SK-N-SH (cell line): ENCODE measurements around the gene GALNT18. TPM values are rescaled to one million over a fixed set of nuclear protein-coding genes. Genes with fewer than 3 reads are reported as not detected.

Source experiments
- CTCF ChIA-PET: fragments of 300-600, 350-600 bp; formaldehyde crosslinking; extraction: SDS; loops from one replicate; lab custom pipeline; 2021; lab: Yijun Ruan, JAX
- POLR2A ChIA-PET: fragments of 350-600 bp; sonication (Branson Sonifier 250); formaldehyde crosslinking; extraction: SDS; loops from one replicate; lab custom pipeline; 2020; ENCODE audit warnings: antibody characterized with exemption, inconsistent platforms; lab: Yijun Ruan, JAX
- DNase-seq: peaks from one replicate; pipeline ENCODE4 v3.0.0; 2012
- H2AFZ ChIP-seq: fragments of 200-600 bp; sonication (generic); 2 replicates; pipeline ENCODE4 v1.8.1; 2016; ENCODE audit warnings: antibody characterized with exemption, mild to moderate bottlenecking, low read depth
- H3F3A ChIP-seq: fragments of 200-600 bp; sonication (generic); replicated peaks from 2 replicates; pipeline ENCODE3; 2016; ENCODE audit warnings: antibody characterized with exemption, mild to moderate bottlenecking; ENCODE audit not compliant: insufficient read depth
- H3K27ac ChIP-seq, 2 experiments: fragments of 200-500 bp in 1 of 2; fragments of 200-600 bp in 1 of 2; sonication (Bioruptor generic) in 1 of 2; sonication (generic), shearing (Covaris generic) in 1 of 2; 2 replicates each; pipeline versions ENCODE4 v1.5.1 to v1.6.1; 2014 to 2016; ENCODE audit warnings: low read depth in 2 of 2, inconsistent platforms in 1 of 2, low read length in 1 of 2, mild to moderate bottlenecking in 1 of 2, mixed read lengths in 1 of 2
- H3K27me3 ChIP-seq: fragments of 200-600 bp; sonication (generic), shearing (Covaris generic); 2 replicates; pipeline ENCODE4 v1.6.1; 2016; ENCODE audit warnings: mixed run types; ENCODE audit not compliant: insufficient read depth
- H3K36me3 ChIP-seq, 2 experiments: fragments of 200-500 bp in 1 of 2; fragments of 200-600 bp in 1 of 2; sonication (Bioruptor generic) in 1 of 2; sonication (generic) in 1 of 2; replicated peaks in 1 of 2; 2 replicates each; pipeline versions ENCODE3 to v1.5.1; 2014 to 2016; ENCODE audit warnings: low read length in 1 of 2, mild to moderate bottlenecking in 1 of 2; ENCODE audit not compliant: insufficient read depth in 2 of 2, control insufficient read depth in 1 of 2
- H3K4me1 ChIP-seq, 2 experiments: fragments of 200-500 bp in 1 of 2; fragments of 200-600 bp in 1 of 2; sonication (Bioruptor generic) in 1 of 2; sonication (generic), shearing (Covaris generic) in 1 of 2; 2 replicates each; pipeline versions ENCODE4 v1.5.1 to v1.6.1; 2014 to 2016; ENCODE audit warnings: low read depth in 1 of 2, low read length in 1 of 2, mixed run types in 1 of 2; ENCODE audit not compliant: insufficient read depth in 2 of 2, control insufficient read depth in 1 of 2
- H3K4me2 ChIP-seq: fragments of 200-600 bp; sonication (generic), shearing (Covaris generic); 2 replicates; pipeline ENCODE4 v1.6.1; 2017; ENCODE audit warnings: mixed run types
- H3K4me3 ChIP-seq, 2 experiments: fragments of 200-500 bp in 1 of 2; fragments of 200-600 bp in 1 of 2; sonication (Bioruptor generic) in 1 of 2; sonication (generic), shearing (Covaris generic) in 1 of 2; 2 replicates each; pipeline versions ENCODE4 v1.5.1 to v1.8.1; 2014 to 2016; ENCODE audit warnings: low read depth in 2 of 2, inconsistent platforms in 1 of 2, low read length in 1 of 2, mild to moderate bottlenecking in 1 of 2, mixed read lengths in 1 of 2, moderate library complexity in 1 of 2
- H3K79me2 ChIP-seq: fragments of 200-600 bp; sonication (generic); 2 replicates; pipeline ENCODE4 v1.8.1; 2017; ENCODE audit warnings: mild to moderate bottlenecking; ENCODE audit not compliant: insufficient read depth
- H3K9ac ChIP-seq: fragments of 200-600 bp; sonication (generic); 2 replicates; pipeline ENCODE4 v1.6.1; 2017; ENCODE audit warnings: mixed run types
- H3K9me2 ChIP-seq: fragments of 200-600 bp; sonication (generic); 2 replicates; pipeline ENCODE4 v1.6.1; 2017; ENCODE audit warnings: mixed run types
- H3K9me3 ChIP-seq: fragments of 200-600 bp; sonication (generic); 2 replicates; pipeline ENCODE4 v1.6.1; 2017; ENCODE audit warnings: mixed run types, mild to moderate bottlenecking, moderate library complexity
- H4K20me1 ChIP-seq: fragments of 200-600 bp; sonication (generic); 2 replicates; pipeline ENCODE4 v1.6.1; 2017; ENCODE audit warnings: mild to moderate bottlenecking, mixed run types; ENCODE audit not compliant: insufficient read depth
- EZH2phosphoT487 ChIP-seq: fragments of 200-600 bp; sonication (generic); IDR thresholded peaks from 2 replicates; pipeline ENCODE4 v1.6.1; 2017; ENCODE audit warnings: low read depth, mixed run types, mild to moderate bottlenecking, antibody characterized with exemption, moderate library complexity, borderline replicate concordance
- GATA2 ChIP-seq: sonication (generic); formaldehyde crosslinking; IDR thresholded peaks from 2 replicates; pipeline ENCODE4 v1.5.0; 2020; ENCODE audit warnings: mild to moderate bottlenecking, missing genetic modification reagents
- IRF3 ChIP-seq: fragments of 150-350 bp; IDR thresholded peaks from 2 replicates; pipeline ENCODE4 v1.6.1; 2016; ENCODE audit warnings: mild to moderate bottlenecking, low read depth, low read length
- JUND ChIP-seq: IDR thresholded peaks from 2 replicates; pipeline ENCODE4 v1.4.0; 2012
- NFIC ChIP-seq: IDR thresholded peaks from 2 replicates; pipeline ENCODE4 v1.4.0; 2012; ENCODE audit warnings: borderline replicate concordance
- PBX3 ChIP-seq: IDR thresholded peaks from 2 replicates; pipeline ENCODE4; 2012
- SMC3 ChIP-seq: IDR thresholded peaks from 2 replicates; pipeline ENCODE4 v1.6.1; 2012; ENCODE audit warnings: low read depth, low read length, improper control_type of control experiment
- ZBTB33 ChIP-seq: IDR thresholded peaks from 2 replicates; pipeline ENCODE4 v1.4.0; 2012; ENCODE audit warnings: low read depth, borderline replicate concordance
- WGBS: methylation state at CpG from one replicate; pipeline ENCODE4 v1.1.6; 2017; ENCODE audit warnings: low lambda C conversion rate; 5-methylcytosine and 5-hydroxymethylcytosine counted together
- polyA plus RNA-seq, 3 experiments: library from polyadenylated mRNA; depleted of rRNA; stranded (reverse); fragments of >200 nt; gene quantifications; 2 replicates each; pipeline ENCODE4 v1.2.3, GENCODE V29; 2012
- TF ChIP-seq, protein P1 (sequence below): fragments of 150-350 bp; IDR thresholded peaks from 2 replicates; pipeline ENCODE4 v1.6.1; 2017; ENCODE audit warnings: antibody characterized with exemption, low read length, low read depth, borderline replicate concordance
- TF ChIP-seq, protein P2 (sequence below): IDR thresholded peaks from 2 replicates; pipeline ENCODE4 v1.6.1; 2012; ENCODE audit warnings: mild to moderate bottlenecking, low read depth, low read length, moderate library complexity

GALNT18 gene
- polyA plus RNA-seq, 1 of the 3 experiments (the other 2 are of a cell fraction) = 0.64 TPM

DNA sequence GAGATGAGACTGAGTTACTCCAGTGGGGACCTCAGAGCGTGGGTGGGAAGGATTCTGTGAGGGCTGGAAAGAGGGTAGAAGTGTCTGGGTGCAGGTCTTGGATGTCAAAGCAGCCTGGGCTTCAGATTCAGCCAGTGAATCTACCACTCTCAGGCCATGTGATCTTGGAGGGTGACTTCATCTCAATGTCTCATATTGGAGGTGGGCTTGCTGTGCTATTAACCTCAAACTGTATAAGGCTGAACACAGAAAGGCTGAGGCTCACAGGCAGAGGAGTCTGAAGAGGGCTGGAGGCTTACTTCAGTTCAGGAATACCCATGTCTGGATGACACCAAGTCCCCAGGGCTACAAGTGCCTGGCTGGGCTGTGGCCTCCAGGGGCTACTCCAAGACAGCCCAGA is 332.1 kb downstream of the GALNT18 start:
- no peak for DNase-seq
- Histone ChIP-seq H2AFZ (no peak overlapping the region), H3K27ac (no peak overlapping the region), H3K4me1 (peaks cover 0 to 13% of the 10 kb centered on the region in 2 experiments; a peak in 1 of 4 replicates), H3K9me2 (no peaks in the 10 kb centered on the region), H3K4me3 (no peak overlapping the region), H3K36me3 (no peaks in the 10 kb centered on the region), H3F3A (no peaks in the 10 kb centered on the region), H4K20me1 (no peaks in the 10 kb centered on the region), H3K79me2 (no peaks in the 10 kb centered on the region), H3K9ac (no peak overlapping the region), H3K9me3 (no peaks in the 10 kb centered on the region), H3K4me2 (no peak overlapping the region), H3K27me3 (0 out of 2 replicates have a peak, but pooled peaks cover 7% of the 10 kb centered on the region)
- CTCF ChIA-PET = interaction anchor here (0.8 kb wide), 1 partner anchor 99 kb away, joined by 3 read pairs; no protein-coding TSS in a partner anchor
- POLR2A ChIA-PET = no interaction called here
- WGBS = 27% methylated on average over 1 of the region's 1 CpG
- TF ChIP-seq PBX3 = no peak
- TF ChIP-seq NFIC = no peak
- TF ChIP-seq, protein P1, sequence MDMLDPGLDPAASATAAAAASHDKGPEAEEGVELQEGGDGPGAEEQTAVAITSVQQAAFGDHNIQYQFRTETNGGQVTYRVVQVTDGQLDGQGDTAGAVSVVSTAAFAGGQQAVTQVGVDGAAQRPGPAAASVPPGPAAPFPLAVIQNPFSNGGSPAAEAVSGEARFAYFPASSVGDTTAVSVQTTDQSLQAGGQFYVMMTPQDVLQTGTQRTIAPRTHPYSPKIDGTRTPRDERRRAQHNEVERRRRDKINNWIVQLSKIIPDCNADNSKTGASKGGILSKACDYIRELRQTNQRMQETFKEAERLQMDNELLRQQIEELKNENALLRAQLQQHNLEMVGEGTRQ = no peak
- no peak for TF ChIP-seq JUND
- TF ChIP-seq ZBTB33 = no peak
- TF ChIP-seq, protein P2, sequence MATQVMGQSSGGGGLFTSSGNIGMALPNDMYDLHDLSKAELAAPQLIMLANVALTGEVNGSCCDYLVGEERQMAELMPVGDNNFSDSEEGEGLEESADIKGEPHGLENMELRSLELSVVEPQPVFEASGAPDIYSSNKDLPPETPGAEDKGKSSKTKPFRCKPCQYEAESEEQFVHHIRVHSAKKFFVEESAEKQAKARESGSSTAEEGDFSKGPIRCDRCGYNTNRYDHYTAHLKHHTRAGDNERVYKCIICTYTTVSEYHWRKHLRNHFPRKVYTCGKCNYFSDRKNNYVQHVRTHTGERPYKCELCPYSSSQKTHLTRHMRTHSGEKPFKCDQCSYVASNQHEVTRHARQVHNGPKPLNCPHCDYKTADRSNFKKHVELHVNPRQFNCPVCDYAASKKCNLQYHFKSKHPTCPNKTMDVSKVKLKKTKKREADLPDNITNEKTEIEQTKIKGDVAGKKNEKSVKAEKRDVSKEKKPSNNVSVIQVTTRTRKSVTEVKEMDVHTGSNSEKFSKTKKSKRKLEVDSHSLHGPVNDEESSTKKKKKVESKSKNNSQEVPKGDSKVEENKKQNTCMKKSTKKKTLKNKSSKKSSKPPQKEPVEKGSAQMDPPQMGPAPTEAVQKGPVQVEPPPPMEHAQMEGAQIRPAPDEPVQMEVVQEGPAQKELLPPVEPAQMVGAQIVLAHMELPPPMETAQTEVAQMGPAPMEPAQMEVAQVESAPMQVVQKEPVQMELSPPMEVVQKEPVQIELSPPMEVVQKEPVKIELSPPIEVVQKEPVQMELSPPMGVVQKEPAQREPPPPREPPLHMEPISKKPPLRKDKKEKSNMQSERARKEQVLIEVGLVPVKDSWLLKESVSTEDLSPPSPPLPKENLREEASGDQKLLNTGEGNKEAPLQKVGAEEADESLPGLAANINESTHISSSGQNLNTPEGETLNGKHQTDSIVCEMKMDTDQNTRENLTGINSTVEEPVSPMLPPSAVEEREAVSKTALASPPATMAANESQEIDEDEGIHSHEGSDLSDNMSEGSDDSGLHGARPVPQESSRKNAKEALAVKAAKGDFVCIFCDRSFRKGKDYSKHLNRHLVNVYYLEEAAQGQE = no peak
- no peak for TF ChIP-seq IRF3
- no peak for TF ChIP-seq GATA2 (CRISPR knock-in tag)
- TF ChIP-seq SMC3 = no peak
- TF ChIP-seq EZH2phosphoT487 = no peak
